Measurements from ENCODE around the gene RBMS3.

DNA sequence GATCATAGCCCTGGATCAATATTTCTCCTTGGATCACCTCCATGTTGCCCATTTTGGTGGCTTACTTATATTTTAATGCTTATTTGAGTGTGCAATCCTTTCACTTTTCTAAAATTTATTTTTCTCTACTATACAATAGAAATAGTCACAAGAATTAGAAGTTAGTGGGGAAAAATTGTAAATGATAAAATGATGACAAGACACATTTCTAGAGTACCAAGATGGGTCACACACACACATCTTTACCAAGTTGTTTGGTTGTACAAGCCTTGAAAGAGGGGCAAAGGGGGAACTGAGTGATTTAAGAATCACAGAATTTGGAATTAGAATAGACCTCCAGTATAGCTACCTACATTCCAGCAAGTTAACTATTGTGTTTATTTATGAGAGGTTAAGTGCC, 545.8 kb downstream of the RBMS3 start:
- TF ChIP-seq POLR2A (IDR thresholded peaks at IDR 0.05; ENCODE audit: low read length) (no peak), GATA1 (IDR thresholded peaks at IDR 0.05; ENCODE audit: low read depth, low read length) (no peak)

All from erythroblast (primary cell).